Superior temporal gyrus (tissue), 1 donor: ENCODE data around the gene RAET1L.
"Not testable (repeated sequence)": the region's sequence is repeated elsewhere in the genome, so short reads cannot be mapped to it uniquely, and the experiment has no call there.

Experiments used
- DNase-seq: peaks from one replicate; pipeline ENCODE4 v3.0.0-alpha.2; 2016; ENCODE audit errors: extremely low spot score

The RAET1L gene

GRCh38 chr6:149991472-149991795 is 33.9 kb downstream of the RAET1L start:
- DNase-seq = not testable (repeated sequence)

- no peak for DNase-seq
Observed at GRCh38 chr6:149990661-149991471, 34.5 kb downstream of the RAET1L start.

- no peak for DNase-seq
Observed at GRCh38 chr6:149990212-149990660, 35.1 kb downstream of the RAET1L start.

DNA sequence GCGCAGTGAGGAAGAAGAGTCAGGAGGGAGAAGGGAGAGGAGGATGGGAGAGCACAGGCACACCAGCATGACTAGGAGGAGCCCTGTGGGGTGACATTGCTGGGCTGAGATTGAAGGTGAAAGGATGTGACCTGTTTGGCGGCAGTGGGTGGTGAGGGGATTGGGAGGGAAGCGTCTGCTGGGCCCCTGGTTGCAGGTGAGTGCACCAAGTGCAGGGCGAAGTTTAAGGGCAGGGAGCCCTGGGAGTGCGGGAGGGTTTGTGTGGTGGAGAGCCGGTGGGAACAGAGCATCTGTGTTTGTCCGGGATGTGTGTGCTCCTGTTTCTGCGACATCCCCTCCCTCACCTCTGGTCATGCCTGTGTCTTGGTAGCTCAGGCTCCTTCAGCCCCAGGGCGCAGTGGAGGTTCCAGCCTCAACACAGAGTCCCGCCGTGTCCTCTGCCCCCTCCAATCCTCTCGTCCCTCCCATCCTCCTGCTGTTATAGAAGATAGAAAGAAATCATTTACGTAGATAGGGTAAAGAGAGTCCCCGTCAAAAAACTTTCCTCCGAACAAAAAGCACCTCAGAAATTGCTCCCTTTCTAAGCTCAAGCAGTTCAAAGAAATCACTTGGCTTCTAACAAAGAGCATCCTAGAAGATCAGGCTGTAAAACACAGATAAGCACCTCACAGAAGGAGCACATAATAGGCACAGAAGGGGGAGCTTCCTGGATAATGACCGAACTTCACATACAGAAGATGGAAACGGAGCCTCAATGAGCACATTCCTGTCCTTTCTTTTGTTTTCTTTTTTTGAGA is 36.6 kb downstream of the RAET1L start:
- no peak for DNase-seq

DNA sequence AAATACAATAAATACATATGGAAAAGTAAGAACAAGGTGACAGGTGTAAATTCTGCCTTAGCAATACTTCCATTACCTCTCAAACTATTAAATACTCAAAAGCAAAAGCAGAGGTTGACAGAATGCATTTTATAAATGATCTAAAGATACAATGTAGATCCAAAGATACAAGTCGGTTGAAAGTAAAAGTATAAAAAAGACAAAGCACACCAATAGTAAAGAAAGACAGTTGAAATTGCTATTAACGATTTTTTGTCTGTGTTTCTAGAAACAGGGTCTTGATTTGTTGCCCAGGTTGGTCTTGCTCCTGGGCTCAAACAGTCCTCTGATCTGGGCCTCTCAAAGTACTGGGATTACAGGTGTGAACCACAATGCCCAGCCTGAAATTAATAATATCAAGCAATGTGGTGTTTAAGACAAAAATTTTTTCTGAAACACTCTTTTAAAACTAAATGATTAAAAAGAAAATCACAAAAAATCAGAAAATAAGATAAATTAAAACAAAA is 37.7 kb downstream of the RAET1L start:
- no peak for DNase-seq

DNA sequence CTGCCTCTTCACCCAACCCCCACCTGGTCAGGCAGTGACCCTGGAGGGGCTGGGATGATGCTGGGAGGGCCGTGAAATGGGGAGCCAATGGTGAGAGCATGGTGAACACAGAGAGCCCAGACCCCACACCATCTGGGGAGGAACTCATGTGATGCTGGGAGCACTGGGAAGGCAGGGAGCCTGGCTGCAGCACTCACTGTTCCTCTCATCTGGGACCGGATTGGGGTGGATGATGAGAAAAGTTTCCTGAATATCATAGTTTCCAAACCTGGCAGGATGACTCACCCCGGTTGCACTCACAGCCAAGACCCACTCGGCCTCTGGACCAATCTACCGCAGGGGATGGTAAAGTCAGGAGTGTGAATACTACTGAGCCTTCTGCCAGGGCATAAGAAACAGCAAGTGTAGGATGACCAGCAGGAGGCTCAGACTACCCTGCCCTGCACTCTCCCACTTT is 39.8 kb downstream of the RAET1L start:
- no peak for DNase-seq

GRCh38 chr6:149984773-149985172 is 40.6 kb downstream of the RAET1L start:
- DNase-seq = no peak

- DNase-seq = no peak
Observed at GRCh38 chr6:149983145-149983544, 42.2 kb downstream of the RAET1L start.

GRCh38 chr6:149979293-149979692 is 46.0 kb downstream of the RAET1L start:
- no peak for DNase-seq

DNA sequence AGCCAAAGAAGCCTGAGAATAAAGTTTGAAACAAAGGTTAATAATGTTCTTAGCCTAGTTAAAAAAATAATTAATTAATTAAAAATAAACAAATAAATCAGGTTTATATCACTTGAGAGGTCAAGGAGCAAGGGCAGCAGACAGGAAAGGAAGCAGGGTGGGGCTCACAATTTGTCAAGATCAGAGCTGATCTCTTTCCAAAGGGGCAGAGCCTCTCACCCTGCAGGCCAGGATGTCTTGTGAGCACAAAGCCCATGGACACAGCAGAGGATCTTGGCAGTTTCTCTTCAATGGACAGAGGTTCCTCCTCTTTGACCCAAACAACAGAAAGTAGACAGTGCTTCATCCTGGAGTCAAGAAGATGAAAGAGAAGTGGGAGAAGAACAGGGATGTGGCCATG is 46.7 kb downstream of the RAET1L start:
- no peak for DNase-seq

GRCh38 chr6:149977221-149977620 is 48.1 kb downstream of the RAET1L start:
- DNase-seq = no peak

GRCh38 chr6:149975400-149975799 is 49.9 kb downstream of the RAET1L start:
- no peak for DNase-seq

- DNase-seq = no peak
Observed at GRCh38 chr6:149974825-149975224, 50.5 kb downstream of the RAET1L start.

- DNase-seq = not testable (repeated sequence)
Observed at GRCh38 chr6:149974394-149974793, 50.9 kb downstream of the RAET1L start.

DNA sequence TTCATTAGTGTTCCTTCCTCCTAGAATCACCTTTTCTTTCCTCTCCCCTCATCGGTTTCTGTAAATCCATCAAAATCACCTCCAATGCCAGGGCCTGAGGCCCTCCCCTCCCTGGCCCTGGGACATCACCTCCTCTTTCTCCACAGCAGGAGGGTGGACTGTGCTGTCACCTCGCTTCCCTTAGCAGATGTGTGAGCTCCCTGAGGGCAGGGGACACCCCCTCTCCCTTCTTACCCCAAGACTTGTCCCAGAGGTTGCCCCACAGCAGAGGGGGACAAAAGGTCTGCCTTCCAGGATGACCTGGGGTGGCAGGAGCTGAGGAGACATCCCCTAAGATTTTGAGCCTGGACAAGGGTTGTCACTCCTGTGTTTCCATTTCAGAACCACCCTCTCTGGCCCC is 55.7 kb downstream of the RAET1L start:
- DNase-seq = no peak

GRCh38 chr6:149968909-149969308 is 56.4 kb downstream of the RAET1L start:
- not testable (repeated sequence) for DNase-seq
